ENCODE measurements around the gene DNAJC2. TPM values are rescaled to one million over a fixed set of nuclear protein-coding genes. Genes with fewer than 3 reads are reported as not detected.

DNAJC2 gene
- polyA plus RNA-seq, 1 donor from 2014 or later = 29.7 TPM

DNA sequence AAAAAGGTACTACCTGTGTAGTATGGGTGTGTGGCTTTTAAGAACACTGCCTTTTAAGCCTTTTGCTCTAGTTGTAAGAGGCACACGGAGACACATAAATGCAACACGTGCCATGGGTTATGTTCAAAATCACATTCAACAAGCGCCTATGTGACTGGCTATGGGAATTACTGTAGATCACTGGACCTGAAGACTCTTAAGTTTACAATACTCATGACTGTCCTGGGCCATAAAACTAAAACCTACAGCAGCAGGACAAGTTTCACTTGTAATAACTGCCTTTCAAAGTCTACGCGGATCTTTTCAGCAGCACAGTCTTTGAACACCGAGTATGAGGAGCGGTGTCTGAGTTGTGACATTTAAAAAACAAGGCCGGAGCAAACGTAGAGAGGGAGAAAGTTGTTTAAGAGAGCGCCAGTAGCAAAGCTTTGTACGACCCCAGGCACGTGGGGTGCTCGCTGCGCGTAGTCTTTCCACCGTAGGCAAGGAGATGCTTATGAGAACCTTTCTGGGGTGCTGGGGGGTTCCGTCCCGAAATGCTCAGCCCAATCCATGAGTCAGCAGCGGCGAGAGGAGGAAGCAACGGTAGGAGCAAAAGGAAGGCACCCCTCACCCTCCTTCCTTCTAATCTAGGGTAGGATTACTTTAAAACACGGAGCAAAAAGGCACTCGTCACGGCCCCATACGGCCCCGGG, 662 bp downstream of the DNAJC2 start:
- Histone ChIP-seq H3K9me3 (ENCODE audit: low read length) (no peaks in the 10 kb centered on the region), H2AFZ (ENCODE audit: low read depth, low read length) (peak overlapping the region; percentile 59), H3K27me3 (ENCODE audit: insufficient read depth, low read depth, low read length) (no peaks in the 10 kb centered on the region), H3K9ac (ENCODE audit: low read length) (peak overlapping the region; percentile 76), H3K27ac (ENCODE audit: low read length) (peak overlapping the region; percentile 65), H3F3A (ENCODE audit: insufficient read depth, low read length, poor library complexity, severe bottlenecking) (no peaks in the 10 kb centered on the region), H3K4me3 (ENCODE audit: low read length) (peak overlapping the region; percentile 97), H3K9me2 (ENCODE audit: insufficient read depth, low read length) (no peaks in the 10 kb centered on the region), H4K20me1 (ENCODE audit: insufficient read depth) (no peaks in the 10 kb centered on the region), H3K4me2 (ENCODE audit: low read length) (peak overlapping the region; percentile 95), H3K36me3 (ENCODE audit: insufficient read depth, low read length) (no peaks in the 10 kb centered on the region), H3K79me2 (replicated peaks; ENCODE audit: insufficient read depth, low read length) (peaks cover 40% of the 10 kb centered on the region)
- no peak for TF ChIP-seq SMC3 (conservative IDR thresholded peaks at IDR 0.05; ENCODE audit: poor library complexity)

DNA sequence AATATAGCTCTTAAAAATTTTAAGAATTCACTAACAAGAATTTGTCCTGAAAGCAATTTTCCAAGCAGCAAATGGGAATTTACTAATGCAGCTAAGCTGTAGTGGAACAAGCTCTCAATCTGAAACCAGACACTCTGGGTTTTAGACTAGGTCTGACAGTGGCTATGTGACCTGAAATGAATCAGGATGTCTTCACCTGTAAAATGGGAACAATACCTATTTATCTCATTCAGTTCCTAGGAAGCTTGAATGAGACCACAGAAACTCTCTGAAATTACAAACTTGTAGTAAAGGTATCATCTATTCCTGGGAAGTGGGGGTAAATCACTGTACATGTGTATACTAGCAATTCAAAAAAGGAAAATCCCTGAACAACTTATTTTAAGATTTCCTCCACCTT, 1.2 kb downstream of the DNAJC2 start:
- H3K4me2 ChIP-seq (ENCODE audit: low read length) = peak overlapping the region; percentile 95
- no peak overlapping the region for H2AFZ ChIP-seq (ENCODE audit: low read depth, low read length)
- no peaks in the 10 kb centered on the region for H3F3A ChIP-seq (ENCODE audit: insufficient read depth, low read length, poor library complexity, severe bottlenecking)
- H3K9me3 ChIP-seq (ENCODE audit: low read length) = no peaks in the 10 kb centered on the region
- peak overlapping the region; percentile 76 for H3K9ac ChIP-seq (ENCODE audit: low read length)
- peak overlapping the region; percentile 97 for H3K4me3 ChIP-seq (ENCODE audit: low read length)
- H3K27ac ChIP-seq (ENCODE audit: low read length) = no peak overlapping the region
- peaks cover 34% of the 10 kb centered on the region for H3K79me2 ChIP-seq (replicated peaks; ENCODE audit: insufficient read depth, low read length)
- no peaks in the 10 kb centered on the region for H3K36me3 ChIP-seq (ENCODE audit: insufficient read depth, low read length)
- H4K20me1 ChIP-seq (ENCODE audit: insufficient read depth) = no peaks in the 10 kb centered on the region
- no peaks in the 10 kb centered on the region for H3K9me2 ChIP-seq (ENCODE audit: insufficient read depth, low read length)
- no peaks in the 10 kb centered on the region for H3K27me3 ChIP-seq (ENCODE audit: insufficient read depth, low read depth, low read length)
- TF ChIP-seq EP300 (conservative IDR thresholded peaks at IDR 0.05; ENCODE audit: poor library complexity, severe bottlenecking) (no peak), EZH2 (IDR thresholded peaks at IDR 0.05; ENCODE audit: borderline replicate concordance, insufficient read depth, low read length, poor library complexity, severe bottlenecking) (no peak), TAF1 (IDR thresholded peaks at IDR 0.05; ENCODE audit: low read depth) (no peak), REST (IDR thresholded peaks at IDR 0.05; ENCODE audit: borderline replicate concordance) (no peak), POLR2AphosphoS5 (IDR thresholded peaks at IDR 0.05) (no peak)

DNA sequence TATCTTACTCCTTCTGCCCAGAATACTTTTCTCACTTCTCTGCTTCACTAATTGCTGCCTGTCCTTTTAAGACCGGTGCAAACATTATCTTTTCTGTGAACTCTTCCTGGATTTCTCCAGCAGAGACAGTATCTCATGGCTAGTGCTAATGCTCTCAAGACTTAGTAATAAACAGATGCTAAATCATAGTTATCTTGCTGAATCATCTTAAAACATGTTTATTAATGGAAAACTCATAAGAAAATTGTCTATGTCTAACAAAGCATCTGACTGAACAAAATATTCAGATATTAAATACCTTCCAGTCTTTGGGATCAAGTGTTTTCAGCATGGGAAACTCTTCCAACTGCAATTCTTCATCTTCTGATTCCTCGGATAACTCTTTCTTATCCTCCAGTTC, 3.1 kb downstream of the DNAJC2 start:
- no peak overlapping the region for H3K27ac ChIP-seq (ENCODE audit: low read length)
- no peaks in the 10 kb centered on the region for H4K20me1 ChIP-seq (ENCODE audit: insufficient read depth)
- peaks cover 22% of the 10 kb centered on the region for H3K79me2 ChIP-seq (replicated peaks; ENCODE audit: insufficient read depth, low read length)
- H3K4me3 ChIP-seq (ENCODE audit: low read length) = no peak overlapping the region
- H3K36me3 ChIP-seq (ENCODE audit: insufficient read depth, low read length) = no peaks in the 10 kb centered on the region
- H3F3A ChIP-seq (ENCODE audit: insufficient read depth, low read length, poor library complexity, severe bottlenecking) = no peaks in the 10 kb centered on the region
- H3K4me2 ChIP-seq (ENCODE audit: low read length) = no peak overlapping the region
- H3K27me3 ChIP-seq (ENCODE audit: insufficient read depth, low read depth, low read length) = no peaks in the 10 kb centered on the region
- H3K9me2 ChIP-seq (ENCODE audit: insufficient read depth, low read length) = no peaks in the 10 kb centered on the region
- no peaks in the 10 kb centered on the region for H3K9me3 ChIP-seq (ENCODE audit: low read length)
- no peak for TF ChIP-seq POLR2AphosphoS5 (IDR thresholded peaks at IDR 0.05)
- TF ChIP-seq CTCF (IDR thresholded peaks at IDR 0.05; ENCODE audit: poor library complexity, severe bottlenecking) = no peak
- TF ChIP-seq MXI1 (conservative IDR thresholded peaks at IDR 0.05; ENCODE audit: poor library complexity, severe bottlenecking) = no peak
- no peak for TF ChIP-seq EP300 (conservative IDR thresholded peaks at IDR 0.05; ENCODE audit: poor library complexity, severe bottlenecking)
- no peak for TF ChIP-seq EZH2 (IDR thresholded peaks at IDR 0.05; ENCODE audit: borderline replicate concordance, insufficient read depth, low read length, poor library complexity, severe bottlenecking)
- TF ChIP-seq SMC3 (conservative IDR thresholded peaks at IDR 0.05; ENCODE audit: poor library complexity) = no peak
- no peak for TF ChIP-seq RAD21 (conservative IDR thresholded peaks at IDR 0.05)
- TF ChIP-seq REST (IDR thresholded peaks at IDR 0.05; ENCODE audit: borderline replicate concordance) = no peak
- TF ChIP-seq TAF1 (IDR thresholded peaks at IDR 0.05; ENCODE audit: low read depth) = no peak
- H3K9ac ChIP-seq (ENCODE audit: low read length) = no peak overlapping the region
- H2AFZ ChIP-seq (ENCODE audit: low read depth, low read length) = no peak overlapping the region
